GM18498 (cell line): Measurements from ENCODE around the gene CCDC74B.
"Not testable (repeated sequence)": the region's sequence is repeated elsewhere in the genome, so short reads cannot be mapped to it uniquely, and the experiment has no call there.

ENCODE experiments used
- ATAC-seq: cut with Tn5 transposase; IDR thresholded peaks from one replicate; pipeline ENCODE4 v1.9.1; 2021; ENCODE audit warnings: mild to moderate bottlenecking, moderate library complexity; ENCODE audit not compliant: unreplicated experiment

The CCDC74B gene

DNA sequence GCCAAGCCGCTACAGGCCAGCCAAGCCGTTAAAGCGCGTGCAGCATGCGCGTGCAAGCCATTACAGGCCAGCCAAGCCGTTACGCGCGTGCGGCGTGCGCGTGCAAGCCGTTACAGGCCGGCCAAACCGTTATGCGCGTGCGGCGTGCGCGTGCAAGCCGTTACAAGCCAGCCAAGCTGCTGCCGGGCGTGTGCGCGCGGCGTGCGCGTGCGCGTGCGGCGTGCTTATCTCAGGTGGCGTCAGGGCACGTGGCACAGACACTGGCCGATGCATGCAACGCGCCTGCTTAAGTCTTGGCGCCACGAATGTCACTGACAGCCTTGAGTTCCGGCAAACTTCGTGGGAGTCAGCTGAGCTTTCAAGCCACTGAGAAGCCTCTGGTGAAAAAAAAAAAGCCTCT lies 24.0 kb downstream of the CCDC74B start:
- not testable (repeated sequence) for ATAC-seq

DNA sequence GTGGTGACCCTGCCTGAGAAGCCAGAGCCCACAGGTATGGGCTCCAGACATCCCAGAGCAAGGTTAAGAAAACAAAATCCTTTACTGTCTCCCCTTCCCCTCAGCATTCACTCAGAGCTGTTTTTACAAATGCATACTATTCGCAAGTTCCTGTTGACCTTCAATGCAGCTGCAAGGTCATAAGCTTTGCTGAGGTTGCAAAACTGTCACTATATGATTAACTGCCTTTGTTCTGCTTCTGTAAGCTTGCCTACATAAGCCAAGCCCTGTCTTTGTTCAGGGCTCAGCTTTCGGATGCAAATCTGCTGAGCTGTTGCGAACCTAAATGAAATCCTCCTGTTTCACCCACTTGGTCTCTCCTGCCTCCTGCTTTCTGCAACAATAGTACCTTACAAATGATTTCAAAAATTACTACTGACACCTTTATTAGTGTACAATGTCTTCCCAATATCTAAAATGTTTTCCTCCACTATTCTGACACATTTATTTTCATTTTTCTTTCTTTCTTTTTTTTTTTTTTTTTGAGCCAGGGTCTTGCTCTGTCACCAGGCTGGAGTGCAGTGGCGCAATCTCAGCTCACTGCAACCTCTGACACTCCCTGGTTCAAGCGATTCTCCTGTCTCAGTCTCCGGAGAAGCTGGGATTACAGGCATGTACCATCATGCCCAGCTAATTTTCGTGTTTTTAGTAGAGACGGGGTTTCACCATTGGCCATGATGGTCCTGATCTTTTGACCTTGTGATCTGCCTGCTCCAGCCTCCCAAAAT lies 42.1 kb downstream of the CCDC74B start:
- ATAC-seq: not testable (repeated sequence)
